Heart left ventricle (tissue), 13 donors: ENCODE data around the gene LRMDA.

Experiments
- CTCF ChIP-seq, 12 donors: fragments of 200-600 bp; sonication (generic) in 4 of 12; IDR thresholded peaks; one replicate each; pipeline versions ENCODE4 v1.5.0 to v1.8.0; 2018 to 2022; ENCODE audit warnings: antibody characterized with exemption in 12 of 12, mild to moderate bottlenecking in 5 of 12
- POLR2A ChIP-seq, 2 donors: fragments of 450-650 bp; IDR thresholded peaks; one replicate each; pipeline ENCODE4 v1.6.1; 2017; ENCODE audit warnings: antibody characterized with exemption in 2 of 2, mild to moderate bottlenecking in 2 of 2, moderate library complexity in 2 of 2
- donor health status: ischemic (EF 13 %, LVEDD 7.1; RV severe dilation, severe dysfunction).
- donor health status: DM: no; HTN: yes; CAD: no.
- donor health status: DM: no; HTN: no; CAD: no.
- donor health status: ischemic (EF 25% LVEDD 6.9; RV normal size, moderate dysfunction).
- donor health status: ischemic (EF 25% LVEDD 5.7; RV mildly dilated, moderate dysfunction).
- donor health status: ischemic (EF 35%, LVEDD 5.7; RV mildly dilated, moderate dysfunction).
- donor health status: nonischemic (EF 11% LVEDD 7.7; RV severe dilation, severe dysfunction).
- donor health status: DM: yes; HTN: yes; CAD: no.
- donor health status: PGD.
- donor health status: ischemic (EF 29% LVEDD 5.4; RV normal size, mild dysfunction).
- donor health status: nonischemic (EF 23%, LVEDD 6.1; RV moderate dilation, normal function).

DNA sequence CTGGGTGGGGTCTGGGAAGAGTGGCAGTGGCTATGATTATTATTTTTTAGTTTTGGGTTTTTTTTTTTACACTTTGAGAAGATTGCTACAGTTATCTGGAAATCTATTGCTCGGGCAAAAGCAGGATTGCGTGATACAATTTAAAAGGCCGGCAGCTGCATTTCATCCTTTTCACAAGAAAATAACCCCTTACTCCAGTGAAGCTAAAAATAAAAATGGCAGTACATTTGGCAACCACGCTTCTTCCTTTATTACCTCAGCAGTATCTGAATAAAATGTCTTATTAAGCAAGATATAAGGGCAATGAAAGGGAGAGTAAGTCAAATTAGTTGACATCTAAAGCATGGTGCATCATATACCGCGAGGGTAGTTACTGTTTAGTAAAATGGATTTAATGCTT is 496.8 kb downstream of the LRMDA start:
- TF ChIP-seq CTCF (IDR thresholded peaks at IDR 0.05) (no peak), POLR2A (IDR thresholded peaks at IDR 0.05) (no peak)
